Smooth muscle cell (in vitro differentiated cells): ENCODE results near the gene RBP2. TPM values are rescaled to one million over a fixed set of nuclear protein-coding genes. Genes with fewer than 3 reads are reported as not detected.

Source experiments
- DNase-seq: peaks from one replicate; lab custom pipeline; 2025; ENCODE audit not compliant: unreplicated experiment; lab: John Stamatoyannopoulos, UW
- H2AFZ ChIP-seq: fragments of 200-600 bp; sonication (generic); 2 replicates; pipeline ENCODE4 v1.6.0; 2016; ENCODE audit warnings: antibody characterized with exemption, low read depth, mild to moderate bottlenecking
- H3F3A ChIP-seq: fragments of 200-600 bp; sonication (generic); 2 replicates; pipeline ENCODE4 v1.6.0; 2017; ENCODE audit warnings: antibody characterized with exemption, low read depth
- H3K27ac ChIP-seq: fragments of 200-600 bp; sonication (generic); 2 replicates; pipeline ENCODE4 v1.5.1; 2016; ENCODE audit warnings: low read depth, mild to moderate bottlenecking
- H3K27me3 ChIP-seq: fragments of 200-600 bp; sonication (generic); 2 replicates; pipeline ENCODE4 v1.6.1; 2016; ENCODE audit warnings: low read depth, mild to moderate bottlenecking
- H3K36me3 ChIP-seq: fragments of 200-600 bp; sonication (generic); 2 replicates; pipeline ENCODE4 v1.5.1; 2016; ENCODE audit warnings: low read depth
- H3K4me1 ChIP-seq: fragments of 200-600 bp; sonication (generic); 2 replicates; pipeline ENCODE4 v1.5.1; 2016; ENCODE audit warnings: low read depth
- H3K4me2 ChIP-seq: fragments of 200-600 bp; sonication (generic); 2 replicates; pipeline ENCODE4 v1.6.0; 2016; ENCODE audit warnings: mild to moderate bottlenecking
- H3K4me3 ChIP-seq: fragments of 200-600 bp; sonication (generic); 2 replicates; pipeline ENCODE4 v1.5.1; 2016; ENCODE audit warnings: mild to moderate bottlenecking
- H3K79me2 ChIP-seq: fragments of 200-600 bp; sonication (generic); 2 replicates; pipeline ENCODE4 v1.6.0; 2016; ENCODE audit warnings: low read depth, mild to moderate bottlenecking
- H3K9ac ChIP-seq: fragments of 200-600 bp; sonication (generic); 2 replicates; pipeline ENCODE4 v1.6.0; 2016; ENCODE audit warnings: low read depth
- H3K9me3 ChIP-seq: fragments of 200-600 bp; sonication (generic); replicated peaks from 2 replicates; pipeline ENCODE4 v1.5.1; 2016; ENCODE audit warnings: low read depth
- H4K20me1 ChIP-seq: fragments of 200-600 bp; sonication (generic); 2 replicates; pipeline ENCODE4 v1.6.0; 2016; ENCODE audit warnings: low read depth
- CTCF ChIP-seq: fragments of 200-600 bp; sonication (generic); IDR thresholded peaks from 2 replicates; pipeline ENCODE4 v1.5.1; 2017; ENCODE audit warnings: borderline replicate concordance, mild to moderate bottlenecking, antibody characterized with exemption; ENCODE audit not compliant: insufficient read depth, poor library complexity, severe bottlenecking
- WGBS: methylation state at CpG from one replicate; pipeline ENCODE4 v1.1.7; 2016; ENCODE audit warnings: low lambda C conversion rate; 5-methylcytosine and 5-hydroxymethylcytosine counted together
- polyA plus RNA-seq: library from polyadenylated mRNA; unstranded; fragments of >200 nt; fragmentation: Nextera tagmentation; extraction: Ambion mirVana; gene quantifications from 2 replicates; pipeline ENCODE4 v1.2.1, GENCODE V29; 2016
- total RNA-seq: library from RNA; depleted of rRNA; stranded (reverse); fragments of >200 nt; gene quantifications from 2 replicates; pipeline ENCODE4 v1.2.3, GENCODE V29; 2014

RBP2 gene
- total and polyA plus RNA-seq, 2 experiments from 2014 or later = not detected

DNA sequence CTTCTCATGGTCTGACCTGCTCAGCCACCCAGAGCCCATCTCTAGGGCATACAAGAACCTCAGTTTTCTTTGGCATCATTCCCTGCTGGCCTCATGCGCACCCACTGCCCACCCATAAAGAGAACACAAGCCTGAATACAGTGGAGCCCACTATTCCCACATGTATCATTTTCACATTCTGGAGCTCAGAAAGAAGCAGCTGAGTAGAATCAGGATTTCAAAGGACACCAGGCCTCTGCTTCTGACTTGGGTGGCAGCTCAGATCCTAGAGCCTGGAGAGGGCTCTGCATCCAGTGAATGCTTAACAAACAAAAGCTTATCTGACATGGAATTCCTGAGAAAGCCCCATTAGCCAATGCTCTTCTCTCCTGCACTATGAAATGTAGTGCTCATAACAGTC is 34.7 kb downstream of the RBP2 start:
- Histone ChIP-seq H3K4me1 (no peaks in the 10 kb centered on the region), H3K27me3 (no peaks in the 10 kb centered on the region), H3F3A (no peaks in the 10 kb centered on the region), H4K20me1 (no peaks in the 10 kb centered on the region), H3K79me2 (no peaks in the 10 kb centered on the region), H3K36me3 (no peaks in the 10 kb centered on the region), H3K9ac (no peak overlapping the region), H3K9me3 (no peaks in the 10 kb centered on the region), H3K27ac (no peak overlapping the region), H3K4me2 (no peak overlapping the region), H3K4me3 (no peak overlapping the region), H2AFZ (no peak overlapping the region)
- 93% methylated on average over 1 of the region's 1 CpG for WGBS
- TF ChIP-seq CTCF = no peak
- DNase-seq = no peak

- no peaks in the 10 kb centered on the region for H3K4me1 ChIP-seq
- H3F3A ChIP-seq = no peaks in the 10 kb centered on the region
- H3K4me3 ChIP-seq = no peak overlapping the region
- H3K9ac ChIP-seq = no peak overlapping the region
- no peak overlapping the region for H2AFZ ChIP-seq
- no peaks in the 10 kb centered on the region for H3K9me3 ChIP-seq
- no peaks in the 10 kb centered on the region for H4K20me1 ChIP-seq
- H3K27me3 ChIP-seq = no peaks in the 10 kb centered on the region
- H3K36me3 ChIP-seq = no peaks in the 10 kb centered on the region
- H3K4me2 ChIP-seq = no peak overlapping the region
- TF ChIP-seq CTCF = no peak
- 95% methylated on average over 7 of the region's 7 CpGs for WGBS
- no peak for DNase-seq
- H3K79me2 ChIP-seq = no peaks in the 10 kb centered on the region
- no peak overlapping the region for H3K27ac ChIP-seq
These were observed 35.4 kb downstream of the RBP2 start for GRCh38 chr3:139440639-139441556.

- no peaks in the 10 kb centered on the region for H4K20me1 ChIP-seq
- H3K27me3 ChIP-seq = no peaks in the 10 kb centered on the region
- H3K27ac ChIP-seq = no peak overlapping the region
- H3K4me3 ChIP-seq = no peak overlapping the region
- no peak for DNase-seq
- no peaks in the 10 kb centered on the region for H3K36me3 ChIP-seq
- no peaks in the 10 kb centered on the region for H3K79me2 ChIP-seq
- TF ChIP-seq CTCF = no peak
- WGBS = 95% methylated on average over 1 of the region's 1 CpG
- H3K4me2 ChIP-seq = no peak overlapping the region
- H3F3A ChIP-seq = no peaks in the 10 kb centered on the region
- H3K9ac ChIP-seq = no peak overlapping the region
- no peak overlapping the region for H2AFZ ChIP-seq
- no peaks in the 10 kb centered on the region for H3K4me1 ChIP-seq
- H3K9me3 ChIP-seq = no peaks in the 10 kb centered on the region
These were observed 37.0 kb downstream of the RBP2 start for GRCh38 chr3:139439278-139439677.

- Histone ChIP-seq H3K9ac (no peak overlapping the region), H3K79me2 (no peaks in the 10 kb centered on the region), H3K4me1 (no peaks in the 10 kb centered on the region), H4K20me1 (no peaks in the 10 kb centered on the region), H3K27ac (no peak overlapping the region), H3K4me2 (no peak overlapping the region), H3K4me3 (no peak overlapping the region), H3K27me3 (no peaks in the 10 kb centered on the region), H3F3A (no peaks in the 10 kb centered on the region), H3K36me3 (no peaks in the 10 kb centered on the region), H2AFZ (no peak overlapping the region), H3K9me3 (no peaks in the 10 kb centered on the region)
- TF ChIP-seq CTCF = no peak
- no peak for DNase-seq
- WGBS = 65% methylated on average over 6 of the region's 6 CpGs
These were observed 41.5 kb downstream of the RBP2 start for GRCh38 chr3:139434764-139435307.
